Uterus (tissue), 4 donors: Measurements from ENCODE around the gene CD300A. TPM values are rescaled to one million over a fixed set of nuclear protein-coding genes. Genes with fewer than 3 reads are reported as not detected.
A peak's percentile ranks its signal among the peaks of the same experiment; 100 is the strongest.

ENCODE experiments used
- DNase-seq, 2 donors: peaks; one replicate each; pipeline ENCODE4 v3.0.0-alpha.2; 2019 to 2020
- H3K27ac ChIP-seq, 2 donors: fragments of 200-600 bp; sonication (generic); 1 replicate in 1 of 2; 2 replicates in 1 of 2; pipeline ENCODE4 v1.5.1; 2016 to 2018
- H3K27me3 ChIP-seq, 2 donors: fragments of 200-600 bp; sonication (generic); one replicate each; pipeline ENCODE4 v1.5.1; 2018 to 2019; ENCODE audit warnings: control low read depth in 1 of 2
- H3K36me3 ChIP-seq, 2 donors: fragments of 200-600 bp; sonication (generic); one replicate each; pipeline ENCODE4 v1.5.1; 2019; ENCODE audit warnings: control low read depth in 1 of 2
- H3K4me1 ChIP-seq, 2 donors: fragments of 200-600 bp; sonication (generic); one replicate each; pipeline ENCODE4 v1.5.1; 2018 to 2019; ENCODE audit warnings: control low read depth in 1 of 2
- H3K4me3 ChIP-seq, 2 donors: fragments of 200-600 bp; sonication (generic); 1 replicate in 1 of 2; 2 replicates in 1 of 2; pipeline ENCODE4 v1.5.1; 2018 to 2019; ENCODE audit warnings: mild to moderate bottlenecking in 1 of 2
- H3K9me3 ChIP-seq, 2 donors: fragments of 200-600 bp; sonication (generic); one replicate each; pipeline ENCODE4 v1.5.1; 2019; ENCODE audit warnings: control low read depth in 1 of 2
- POLR2A ChIP-seq, 2 donors: fragments of 450-650 bp; IDR thresholded peaks; one replicate each; pipeline ENCODE4 v1.6.1; 2016; ENCODE audit warnings: antibody characterized with exemption in 2 of 2, mild to moderate bottlenecking in 1 of 2, moderate library complexity in 1 of 2
- intact Hi-C: fragments of 100-400 bp; cut with DNase I; formaldehyde crosslinking; loops from one replicate; pipeline ENCODE4 v1.15.1; 2023; ENCODE audit warnings: low total_unique reads
- total RNA-seq, 4 donors: library from RNA; depleted of rRNA in 3 of 4; stranded (reverse); fragments of >200 nt in 3 of 4; gene quantifications; one replicate each; pipeline versions ENCODE4 v1.1.0 to v1.2.4, GENCODE V29; 2014 to 2023
- TF ChIP-seq, protein P1 (sequence below), 4 experiments: fragments of 200-600 bp in 2 of 4; fragments of 450-650 bp in 2 of 4; sonication (generic) in 2 of 4; IDR thresholded peaks; one replicate each; pipeline ENCODE4 v1.5.1; 2016 to 2019; ENCODE audit warnings: antibody characterized with exemption in 4 of 4, mild to moderate bottlenecking in 2 of 4, moderate library complexity in 1 of 4
- donor health status: DM: yes; HTN: yes; CAD: no.

CD300A gene
- total RNA-seq, 4 donors from 2014 or later: 3.2 to 10.9 (median 4.0) TPM; not detected in 1

DNA sequence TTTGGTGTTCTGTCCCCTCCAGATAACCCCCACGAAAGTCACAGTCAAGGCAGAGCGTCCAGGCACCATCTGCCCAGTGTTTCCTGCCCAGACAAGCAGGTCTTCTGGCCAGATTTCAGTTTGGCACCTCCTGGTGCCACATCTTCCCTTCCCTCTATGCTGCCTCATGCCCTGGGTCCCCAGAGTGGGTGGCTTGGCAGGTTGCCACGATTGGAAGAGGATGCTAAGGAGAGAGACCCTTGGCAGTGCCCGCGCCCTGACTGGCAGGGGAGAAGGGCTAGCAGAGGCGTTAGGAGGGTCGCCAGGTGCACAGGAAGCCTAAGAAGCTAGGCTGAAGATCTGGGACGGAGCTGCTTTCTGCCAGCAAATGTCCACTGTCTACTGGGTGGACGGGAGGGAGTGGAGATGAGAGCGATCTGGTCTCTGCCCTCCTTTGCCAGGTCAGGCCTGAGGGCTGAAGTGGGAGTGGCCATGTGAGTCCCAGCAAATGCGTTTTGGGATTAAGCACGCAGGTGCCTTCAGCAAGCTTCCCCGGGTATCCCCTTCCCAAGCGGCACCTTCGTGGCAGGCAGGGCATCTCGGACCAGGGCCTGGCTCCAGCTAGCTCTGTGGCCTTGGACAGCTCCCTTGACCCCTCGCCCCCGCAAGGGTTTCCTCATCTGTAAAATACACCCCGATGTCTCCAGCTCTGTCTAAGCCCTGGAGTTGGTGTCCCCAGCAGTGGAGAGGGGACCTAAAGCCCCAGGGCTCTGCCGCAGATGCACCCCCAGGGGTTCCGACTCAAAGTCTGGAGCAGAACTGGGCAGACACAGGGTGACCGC is 13.4 kb upstream of the CD300A start:
- H3K9me3 ChIP-seq: no peaks in the 10 kb centered on the region
- peak overlapping the region in 1 of 2 donors; percentile 20 for H3K4me3 ChIP-seq
- H3K27ac ChIP-seq: peak overlapping the region; percentile 69 to 81
- no peaks in the 10 kb centered on the region for H3K27me3 ChIP-seq
- peak in 1 of 2 donors; percentile 55 for DNase-seq
- TF ChIP-seq, protein P1, sequence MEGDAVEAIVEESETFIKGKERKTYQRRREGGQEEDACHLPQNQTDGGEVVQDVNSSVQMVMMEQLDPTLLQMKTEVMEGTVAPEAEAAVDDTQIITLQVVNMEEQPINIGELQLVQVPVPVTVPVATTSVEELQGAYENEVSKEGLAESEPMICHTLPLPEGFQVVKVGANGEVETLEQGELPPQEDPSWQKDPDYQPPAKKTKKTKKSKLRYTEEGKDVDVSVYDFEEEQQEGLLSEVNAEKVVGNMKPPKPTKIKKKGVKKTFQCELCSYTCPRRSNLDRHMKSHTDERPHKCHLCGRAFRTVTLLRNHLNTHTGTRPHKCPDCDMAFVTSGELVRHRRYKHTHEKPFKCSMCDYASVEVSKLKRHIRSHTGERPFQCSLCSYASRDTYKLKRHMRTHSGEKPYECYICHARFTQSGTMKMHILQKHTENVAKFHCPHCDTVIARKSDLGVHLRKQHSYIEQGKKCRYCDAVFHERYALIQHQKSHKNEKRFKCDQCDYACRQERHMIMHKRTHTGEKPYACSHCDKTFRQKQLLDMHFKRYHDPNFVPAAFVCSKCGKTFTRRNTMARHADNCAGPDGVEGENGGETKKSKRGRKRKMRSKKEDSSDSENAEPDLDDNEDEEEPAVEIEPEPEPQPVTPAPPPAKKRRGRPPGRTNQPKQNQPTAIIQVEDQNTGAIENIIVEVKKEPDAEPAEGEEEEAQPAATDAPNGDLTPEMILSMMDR (IDR thresholded peaks at IDR 0.05): no peak
- no peak for TF ChIP-seq POLR2A (IDR thresholded peaks at IDR 0.05)
- intact Hi-C loops: no loop called here
- peaks cover 0 to 10% of the 10 kb centered on the region in 2 donors for H3K4me1 ChIP-seq
- no peaks in the 10 kb centered on the region for H3K36me3 ChIP-seq

DNA sequence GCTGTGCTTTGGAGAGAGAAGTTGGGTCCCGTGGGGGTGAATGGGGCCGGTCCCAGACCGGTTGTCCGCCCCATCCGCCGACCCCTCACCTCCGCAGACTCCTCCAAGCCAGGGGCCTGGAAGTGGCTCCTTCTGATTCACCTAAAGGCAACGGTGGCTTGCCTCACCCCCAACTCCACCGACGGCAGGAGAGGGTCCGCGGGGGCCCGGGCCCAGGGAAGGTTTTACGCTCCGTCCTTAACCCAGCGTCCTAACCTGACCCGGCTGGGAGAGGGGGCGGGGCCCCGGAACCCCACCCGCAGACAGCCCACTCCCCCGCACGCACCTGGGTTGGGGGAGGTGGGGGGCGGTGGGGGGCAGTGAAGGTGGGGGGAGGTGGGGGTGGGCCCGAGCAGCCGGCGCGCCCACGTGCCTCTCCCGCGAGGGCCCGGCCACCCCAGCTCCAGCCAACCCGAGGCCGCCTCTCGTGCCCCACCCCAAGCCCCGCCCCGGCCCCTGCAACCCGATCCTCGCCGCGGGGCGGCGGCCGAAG is 12.7 kb upstream of the CD300A start:
- DNase-seq: no peak
- Histone ChIP-seq H3K9me3 (no peaks in the 10 kb centered on the region), H3K36me3 (no peaks in the 10 kb centered on the region), H3K4me1 (peaks cover 0 to 10% of the 10 kb centered on the region in 2 donors), H3K27me3 (no peaks in the 10 kb centered on the region), H3K27ac (peak overlapping the region; percentile 69 to 81), H3K4me3 (peak overlapping the region; percentile 20 to 43)
- intact Hi-C loops: no loop called here
- no peak for TF ChIP-seq POLR2A (IDR thresholded peaks at IDR 0.05)
- TF ChIP-seq, protein P1 (IDR thresholded peaks at IDR 0.05): no peak

DNA sequence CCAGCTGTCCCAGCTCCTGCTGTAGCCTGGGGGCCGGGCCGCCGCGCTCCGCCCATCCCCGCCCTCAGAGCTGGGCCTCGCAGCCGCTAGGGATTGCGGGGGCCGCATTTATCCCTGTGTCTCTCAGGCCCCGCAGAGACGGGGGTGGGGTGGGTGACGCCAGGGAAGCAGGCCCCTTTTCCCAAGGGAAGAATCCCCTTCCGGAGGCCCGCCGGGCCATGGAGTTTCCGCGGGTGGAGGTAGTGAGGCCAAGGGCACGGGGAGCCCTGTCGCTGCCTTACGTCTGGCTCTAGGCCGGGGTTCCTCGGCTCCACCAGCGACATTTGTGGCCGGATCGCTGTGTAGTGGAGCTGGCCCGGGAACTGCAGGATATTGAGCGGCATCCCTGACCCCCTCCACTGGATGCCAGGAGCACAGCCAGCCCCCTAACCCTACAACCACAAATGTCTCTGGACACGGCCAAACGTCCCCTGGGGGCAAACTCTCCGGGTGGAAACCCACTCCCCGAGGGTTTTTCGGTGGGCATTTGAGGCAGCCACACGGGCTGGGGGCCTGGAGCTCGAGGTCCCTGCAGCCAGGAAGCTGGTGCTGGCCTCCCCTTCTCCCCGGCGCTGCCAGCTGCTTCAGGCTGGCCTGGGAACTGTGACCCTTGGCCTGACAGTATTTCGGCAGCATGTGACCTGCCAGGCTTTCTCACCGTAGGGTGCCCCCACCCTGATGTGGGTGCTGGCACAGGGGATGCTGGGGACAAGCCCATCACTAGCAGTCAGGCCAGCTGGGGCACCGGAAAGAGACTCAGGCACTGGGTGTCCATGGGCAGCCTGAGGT is 12.0 kb upstream of the CD300A start:
- Histone ChIP-seq H3K27ac (peak overlapping the region; percentile 69 to 81), H3K36me3 (no peaks in the 10 kb centered on the region), H3K27me3 (no peaks in the 10 kb centered on the region), H3K4me1 (peaks cover 0 to 10% of the 10 kb centered on the region in 2 donors), H3K4me3 (peak overlapping the region; percentile 20 to 43), H3K9me3 (no peaks in the 10 kb centered on the region)
- TF ChIP-seq POLR2A (IDR thresholded peaks at IDR 0.05): peak; percentile 24 to 71
- TF ChIP-seq, protein P1 (IDR thresholded peaks at IDR 0.05): peak; percentile 23 to 52 (median 35)
- intact Hi-C loops: no loop called here
- DNase-seq: peak; percentile 90 to 92

DNA sequence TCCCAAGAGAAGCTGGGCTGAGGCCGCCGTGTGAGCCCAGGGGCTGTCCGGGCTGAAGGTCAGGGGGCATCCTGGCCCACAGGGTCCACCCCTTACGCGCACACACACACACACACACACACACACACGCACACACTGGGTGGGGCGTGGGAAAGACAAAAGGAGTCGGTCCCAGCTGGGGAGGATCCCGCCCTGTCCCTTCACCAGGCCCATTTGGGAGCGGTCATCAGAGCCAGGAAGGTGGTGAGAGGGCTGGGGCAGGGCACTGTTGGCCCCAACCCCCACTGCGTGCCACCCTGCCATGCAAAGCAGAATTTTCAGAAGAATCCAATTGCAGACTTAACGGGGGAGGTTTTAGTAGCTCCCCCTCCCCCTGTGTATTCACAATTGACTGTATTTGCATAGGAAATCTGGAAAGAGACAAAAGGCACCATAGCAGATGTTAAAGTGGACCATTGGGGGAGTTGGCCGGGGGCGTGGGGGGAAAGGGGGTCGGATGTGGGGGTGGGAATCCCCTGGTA is 11.3 kb upstream of the CD300A start:
- peaks cover 0 to 10% of the 10 kb centered on the region in 2 donors for H3K4me1 ChIP-seq

More for the DNA sequence above, 11.3 kb upstream of the CD300A start:
- TF ChIP-seq, protein P1 (IDR thresholded peaks at IDR 0.05): no peak
- TF ChIP-seq POLR2A (IDR thresholded peaks at IDR 0.05): no peak
- DNase-seq: peak in 1 of 2 donors; percentile 32
- Histone ChIP-seq H3K27me3 (no peaks in the 10 kb centered on the region), H3K4me3 (no peak overlapping the region), H3K27ac (peak overlapping the region; percentile 69 to 81), H3K9me3 (no peaks in the 10 kb centered on the region), H3K36me3 (no peaks in the 10 kb centered on the region)
- intact Hi-C loops: no loop called here
